HepG2 (cell line): ENCODE results near the gene GFER. TPM values are rescaled to one million over a fixed set of nuclear protein-coding genes. Genes with fewer than 3 reads are reported as not detected.

Source experiments
- ATF4 ChIP-seq, 2 experiments: fragments of 450-650 bp in 1 of 2; sonication (generic) in 1 of 2; formaldehyde crosslinking; IDR thresholded peaks; 2 replicates each; pipeline versions ENCODE4 v1.5.0 to v1.8.0; 2020 to 2022; ENCODE audit warnings: mild to moderate bottlenecking in 1 of 2, missing genetic modification reagents in 1 of 2
- EED ChIP-seq: sonication (generic); formaldehyde crosslinking; IDR thresholded peaks from 2 replicates; pipeline ENCODE4 v1.5.0; 2020; ENCODE audit warnings: mild to moderate bottlenecking, missing genetic modification reagents
- ETV5 ChIP-seq: IDR thresholded peaks from 2 replicates; pipeline ENCODE4 v1.6.1; 2018; ENCODE audit warnings: missing biosample characterization, missing genetic modification reagents, inconsistent platforms, borderline replicate concordance
- HMGXB4 ChIP-seq, 2 experiments: sonication (generic) in 1 of 2; formaldehyde crosslinking in 1 of 2; IDR thresholded peaks; 2 replicates each; pipeline versions ENCODE4 v1.4.0 to v1.6.1; 2018 to 2020; ENCODE audit warnings: missing genetic modification reagents in 2 of 2, borderline replicate concordance in 1 of 2, low read depth in 1 of 2, mild to moderate bottlenecking in 1 of 2, missing biosample characterization in 1 of 2
- KLF16 ChIP-seq, 2 experiments: sonication (generic) in 1 of 2; formaldehyde crosslinking in 1 of 2; IDR thresholded peaks; 2 replicates each; pipeline versions ENCODE4 v1.6.1 to v1.8.0; 2016 to 2023; ENCODE audit warnings: missing genetic modification reagents in 2 of 2, missing compliant biosample characterization in 1 of 2
- MAF1 ChIP-seq: sonication (generic); formaldehyde crosslinking; IDR thresholded peaks from 2 replicates; pipeline ENCODE4 v1.5.0; 2020; ENCODE audit warnings: missing genetic modification reagents, borderline replicate concordance
- MAFK ChIP-seq, 2 experiments: IDR thresholded peaks in 1 of 2; conservative IDR thresholded peaks in 1 of 2; 2 replicates each; pipeline ENCODE4 v1.6.1; 2011; ENCODE audit warnings: improper control_type of control experiment in 2 of 2, low read length in 2 of 2
- NCOA2 ChIP-seq: sonication (generic); formaldehyde crosslinking; IDR thresholded peaks from 2 replicates; pipeline ENCODE4 v1.8.0; 2022; ENCODE audit warnings: inconsistent platforms
- RXRA ChIP-seq: sonication (generic); formaldehyde crosslinking; IDR thresholded peaks from 2 replicates; pipeline ENCODE4 v1.5.1; 2020; ENCODE audit warnings: missing genetic modification reagents
- SNRNP70 ChIP-seq: fragments of 200-400 bp; formaldehyde crosslinking; IDR thresholded peaks from 2 replicates; pipeline ENCODE4 v1.6.1; 2017; ENCODE audit warnings: mild to moderate bottlenecking, low read depth, low read length, moderate library complexity
- TEAD3 ChIP-seq: optimal IDR thresholded peaks from 2 replicates; pipeline ENCODE3; 2016; ENCODE audit warnings: borderline replicate concordance
- YEATS2 ChIP-seq: sonication (generic); formaldehyde crosslinking; IDR thresholded peaks from 2 replicates; pipeline ENCODE4 v1.4.0; 2020; ENCODE audit warnings: missing genetic modification reagents, borderline replicate concordance
- ZFP90 ChIP-seq: sonication (generic); formaldehyde crosslinking; IDR thresholded peaks from 2 replicates; pipeline ENCODE4 v1.8.0; 2022; ENCODE audit warnings: missing genetic modification reagents, mild to moderate bottlenecking, inconsistent platforms, borderline replicate concordance
- ZNF597 ChIP-seq: sonication (generic); formaldehyde crosslinking; IDR thresholded peaks from 2 replicates; pipeline ENCODE4 v1.5.0; 2020; ENCODE audit warnings: missing genetic modification reagents
- ZNF687 ChIP-seq: sonication (generic); formaldehyde crosslinking; IDR thresholded peaks from 2 replicates; pipeline ENCODE4 v1.5.1; 2020; ENCODE audit warnings: mild to moderate bottlenecking, missing genetic modification reagents, moderate library complexity
- ZNF780A ChIP-seq: sonication (generic); formaldehyde crosslinking; IDR thresholded peaks from 2 replicates; pipeline ENCODE4 v1.8.0; 2022; ENCODE audit warnings: mild to moderate bottlenecking, missing genetic modification reagents, moderate library complexity
- ZNF782 ChIP-seq: sonication (generic); formaldehyde crosslinking; IDR thresholded peaks from 2 replicates; pipeline ENCODE4 v1.4.0; 2020; ENCODE audit warnings: missing genetic modification reagents, mild to moderate bottlenecking, borderline replicate concordance
- polyA plus RNA-seq, 8 experiments: library from polyadenylated mRNA; depleted of rRNA in 3 of 8; stranded (reverse) in 7 of 8; unstranded in 1 of 8; fragments of >200 nt; fragmentation: Illumina TruSeq in 4 of 8; extraction: Trizol in 4 of 8; gene quantifications; 2 replicates each; pipeline versions ENCODE4 v1.2.1 to v1.2.3, GENCODE V29; 2011 to 2016; ENCODE audit warnings: low read depth in 4 of 8, missing spikeins in 1 of 8, mixed read lengths in 1 of 8; ENCODE audit not compliant: insufficient read depth in 1 of 8
- total RNA-seq, 5 experiments: library from RNA; depleted of rRNA; stranded (reverse); fragments of >200 nt; fragmentation: Illumina TruSeq; extraction: Trizol; gene quantifications; 2 replicates each; pipeline ENCODE4 v1.2.3, GENCODE V29; 2016; ENCODE audit warnings: low read depth in 1 of 5

The GFER gene
- total and polyA plus RNA-seq, 2 of the 13 experiments (the other 11 are each of a cell fraction or from before 2014, with no cell fraction given): 28.6 to 71.7 TPM

- peak; percentile 94 to 95 for TF ChIP-seq HMGXB4 (CRISPR knock-in tag; IDR thresholded peaks at IDR 0.05; ENCODE audit: borderline replicate concordance in 1 of 2, low read depth in 1 of 2)
- peak; percentile 91; the same call in 1 of the 2 replicates for TF ChIP-seq ZFP90 (CRISPR knock-in tag)
- no peak; the same call in 1 of the 2 replicates for TF ChIP-seq ZNF780A (CRISPR knock-in tag)
- peak; percentile 44; the same call in 1 of the 2 replicates for TF ChIP-seq ZNF782 (CRISPR knock-in tag)
- TF ChIP-seq SNRNP70: no peak
- TF ChIP-seq ETV5 (CRISPR knock-in tag): peak; percentile 94
- TF ChIP-seq RXRA: peak; percentile 88
- TF ChIP-seq ATF4 (CRISPR knock-in tag; IDR thresholded peaks at IDR 0.05): peak in 1 of 2 experiments; percentile 41; a peak in 1 of 4 replicates
- peak; percentile 91 for TF ChIP-seq ZNF687 (CRISPR knock-in tag)
- TF ChIP-seq MAF1 (CRISPR knock-in tag): peak; percentile 82; the same call in 1 of the 2 replicates
- peak in 1 of 2 experiments; percentile 91; a peak in 2 of 4 replicates for TF ChIP-seq KLF16 (CRISPR knock-in tag; IDR thresholded peaks at IDR 0.05)
- 0 out of 2 replicates have a peak, but pooled peaks have one; percentile 47 for TF ChIP-seq NCOA2 (CRISPR knock-in tag)
- TF ChIP-seq YEATS2: peak; percentile 100
- TF ChIP-seq EED (CRISPR knock-in tag): peak; percentile 37; the same call in 1 of the 2 replicates
- TF ChIP-seq MAFK (conservative IDR thresholded peaks at IDR 0.05 in 1 of 2, IDR thresholded peaks at IDR 0.05 in 1 of 2; ENCODE audit: low read length in 2 of 2): 0 out of 4 replicates have a peak, but pooled peaks of 1 of the 2 experiments have one; percentile 11
- peak; percentile 73 for TF ChIP-seq TEAD3 (CRISPR knock-in tag)
- TF ChIP-seq ZNF597: no peak
Observed at GRCh38 chr16:1971796-1972489, 12.1 kb upstream of the GFER start, which contains the start of gene TBL3 (continued).
